ENCODE data around the gene LYSMD4. TPM values are rescaled to one million over a fixed set of nuclear protein-coding genes. Genes with fewer than 3 reads are reported as not detected.

LYSMD4 gene
- total and polyA plus RNA-seq, 10 of the 15 experiments (the other 5 are each of a cell fraction or from before 2014, with no cell fraction given) = 1.8 to 5.8 (median 3.9) TPM

DNA sequence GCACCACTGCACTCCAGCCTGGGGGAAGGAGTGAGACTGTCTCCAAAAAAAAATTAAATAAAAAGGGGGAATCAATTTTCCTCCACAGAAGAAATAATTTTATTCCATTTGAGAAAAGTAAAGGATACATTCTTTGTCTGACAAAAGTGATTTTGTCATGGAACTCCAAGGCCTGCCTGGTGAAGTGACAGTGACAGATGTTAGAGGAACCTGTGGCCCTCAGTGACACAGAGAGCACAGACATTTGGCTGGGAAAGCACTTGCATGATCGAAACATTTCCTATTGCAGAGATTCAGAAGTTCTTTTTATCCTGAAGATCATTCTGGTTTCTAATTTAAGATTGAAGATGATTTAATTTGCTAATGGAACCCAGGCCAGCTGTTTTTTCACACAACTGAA lies 5.9 kb downstream of the LYSMD4 start:
- SMC1A ChIA-PET (ENCODE audit: uncharacterized antibody, unreplicated experiment) = interaction anchor here (0.6 kb wide), 1 partner anchor 411 kb away, joined by 3 read pairs; no protein-coding TSS in a partner anchor
- TF ChIP-seq SP1 (IDR thresholded peaks at IDR 0.05; ENCODE audit: low read depth, low read length) (no peak), KDM1A (IDR thresholded peaks at IDR 0.05; ENCODE audit: borderline replicate concordance) (no peak), ZSCAN29 (IDR thresholded peaks at IDR 0.05) (no peak)
- Histone ChIP-seq H2AFZ (ENCODE audit: control insufficient read depth, low read depth, low read length) (no peak overlapping the region), H3K27me3 (replicated peaks in 1 of 2; ENCODE audit: control insufficient read depth in 2 of 2, insufficient read depth in 2 of 2, low read length in 1 of 2) (no peaks in the 10 kb centered on the region), H3K36me3 (ENCODE audit: control insufficient read depth in 2 of 2, insufficient read depth in 2 of 2, low read length in 1 of 2) (no peaks in the 10 kb centered on the region), H3K79me2 (ENCODE audit: control insufficient read depth, insufficient read depth, low read length) (no peaks in the 10 kb centered on the region), H3K4me3 (no peak overlapping the region), H3K27ac (ENCODE audit: control insufficient read depth, insufficient read depth) (no peak overlapping the region), H4K20me1 (ENCODE audit: control insufficient read depth, insufficient read depth) (no peaks in the 10 kb centered on the region), H3K4me2 (ENCODE audit: control insufficient read depth, insufficient read depth) (no peak overlapping the region), H3K9me3 (replicated peaks; ENCODE audit: control insufficient read depth, insufficient read depth, low read length) (no peaks in the 10 kb centered on the region; the same call in 2 of the 3 replicates), H3K4me1 (ENCODE audit: control insufficient read depth, insufficient read depth, low read length) (no peaks in the 10 kb centered on the region), H3K9ac (ENCODE audit: control insufficient read depth, insufficient read depth, low read length) (no peak overlapping the region)
- in situ Hi-C loops (cut with MboI) (loop anchor here (25.0 kb wide), 1 partner anchor 615 kb away; the partner anchor contains the start of gene SYNM), intact Hi-C loops (cut with micrococcal nuclease; ENCODE audit: unreplicated experiment) (no loop called here)
- WGBS (ENCODE audit: insufficient coverage, insufficient replicate concordance, low lambda C conversion rate, missing lambda C conversion rate) = 24% methylated on average over 1 of the region's 1 CpG
- FAIRE-seq (no peak), DNase-seq (ENCODE audit: low read depth, low spot score) (no peak), ATAC-seq (no peak)
- POLR2A ChIA-PET = no interaction called here
- CTCF ChIA-PET = interaction anchor here (1.2 kb wide), 1 partner anchor 23 kb away, joined by 6 read pairs; no protein-coding TSS in a partner anchor
- RAD21 ChIA-PET (ENCODE audit: unreplicated experiment) = no interaction called here
- no TSS peak for BruUV-seq (replicated peaks)

DNA sequence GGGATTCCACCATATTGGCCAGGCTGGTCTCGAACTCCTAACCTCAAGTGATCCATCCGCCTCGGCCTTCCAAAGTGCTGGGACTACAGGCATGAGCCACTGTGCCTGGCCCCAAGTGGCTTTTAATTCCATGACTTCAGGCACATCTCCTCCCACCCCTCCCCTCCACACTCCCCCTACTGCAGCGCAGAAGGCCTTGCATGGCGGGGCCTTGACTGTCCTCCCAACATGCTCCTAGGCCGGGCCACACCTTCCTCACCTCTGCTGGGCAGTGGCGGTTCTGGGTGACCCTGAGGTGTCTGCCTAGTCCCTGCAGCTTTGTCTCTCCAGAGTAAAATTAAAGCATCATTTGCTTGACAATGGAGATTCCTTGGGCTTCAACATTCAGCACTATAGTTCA lies 6.9 kb downstream of the LYSMD4 start:
- no peaks in the 10 kb centered on the region for H4K20me1 ChIP-seq (ENCODE audit: control insufficient read depth, insufficient read depth)
- no peak for DNase-seq (ENCODE audit: low read depth, low spot score)
- TF ChIP-seq ETV6 (conservative IDR thresholded peaks at IDR 0.05 in 1 of 2, IDR thresholded peaks at IDR 0.05 in 1 of 2; ENCODE audit: borderline replicate concordance in 1 of 2, low read depth in 1 of 2) = no peak
- TF ChIP-seq RCOR1 (conservative IDR thresholded peaks at IDR 0.05; ENCODE audit: low read depth, low read length) = no peak
- no peak for TF ChIP-seq SIX5 (IDR thresholded peaks at IDR 0.05; ENCODE audit: low read depth, low read length, severe bottlenecking)
- TF ChIP-seq HDAC6 (IDR thresholded peaks at IDR 0.05; ENCODE audit: unreplicated experiment) = no peak
- TF ChIP-seq, protein P1, sequence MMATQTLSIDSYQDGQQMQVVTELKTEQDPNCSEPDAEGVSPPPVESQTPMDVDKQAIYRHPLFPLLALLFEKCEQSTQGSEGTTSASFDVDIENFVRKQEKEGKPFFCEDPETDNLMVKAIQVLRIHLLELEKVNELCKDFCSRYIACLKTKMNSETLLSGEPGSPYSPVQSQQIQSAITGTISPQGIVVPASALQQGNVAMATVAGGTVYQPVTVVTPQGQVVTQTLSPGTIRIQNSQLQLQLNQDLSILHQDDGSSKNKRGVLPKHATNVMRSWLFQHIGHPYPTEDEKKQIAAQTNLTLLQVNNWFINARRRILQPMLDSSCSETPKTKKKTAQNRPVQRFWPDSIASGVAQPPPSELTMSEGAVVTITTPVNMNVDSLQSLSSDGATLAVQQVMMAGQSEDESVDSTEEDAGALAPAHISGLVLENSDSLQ (IDR thresholded peaks at IDR 0.05) = no peak
- no peak for TF ChIP-seq CHD4 (IDR thresholded peaks at IDR 0.05)
- TF ChIP-seq CBX3 (IDR thresholded peaks at IDR 0.05; ENCODE audit: borderline replicate concordance, low read depth) = no peak
- no peak for TF ChIP-seq SIN3A (IDR thresholded peaks at IDR 0.05; ENCODE audit: low read depth, low read length)
- no peak for TF ChIP-seq ZNF622 (IDR thresholded peaks at IDR 0.05)
- TF ChIP-seq BCL11A (IDR thresholded peaks at IDR 0.05; ENCODE audit: low read depth, low read length) = no peak
- POLR2A ChIA-PET = interaction anchor here (0.7 kb wide), 1 partner anchor 98 kb away, joined by 5 read pairs; no protein-coding TSS in a partner anchor
- no peaks in the 10 kb centered on the region for H3K4me1 ChIP-seq (ENCODE audit: control insufficient read depth, insufficient read depth, low read length)
- H2AFZ ChIP-seq (ENCODE audit: control insufficient read depth, low read depth, low read length) = no peak overlapping the region
- in situ Hi-C loops (cut with MboI) = loop anchor here (25.0 kb wide), 1 partner anchor 614 kb away; the partner anchor contains the start of gene SYNM
- H3K9me3 ChIP-seq (replicated peaks; ENCODE audit: control insufficient read depth, insufficient read depth, low read length) = no peaks in the 10 kb centered on the region; the same call in 2 of the 3 replicates
- BruUV-seq (replicated peaks) = no TSS peak
- CTCF ChIA-PET = interaction anchor here (1.2 kb wide), 1 partner anchor 22 kb away, joined by 4 read pairs; no protein-coding TSS in a partner anchor
- no peaks in the 10 kb centered on the region for H3K36me3 ChIP-seq (ENCODE audit: control insufficient read depth in 2 of 2, insufficient read depth in 2 of 2, low read length in 1 of 2)
- intact Hi-C loops (cut with micrococcal nuclease; ENCODE audit: unreplicated experiment) = no loop called here
- RAD21 ChIA-PET (ENCODE audit: unreplicated experiment) = no interaction called here
- SMC1A ChIA-PET (ENCODE audit: uncharacterized antibody, unreplicated experiment) = no interaction called here
- no peak overlapping the region for H3K27ac ChIP-seq (ENCODE audit: control insufficient read depth, insufficient read depth)
- H3K4me3 ChIP-seq = no peak overlapping the region
- no peaks in the 10 kb centered on the region for H3K79me2 ChIP-seq (ENCODE audit: control insufficient read depth, insufficient read depth, low read length)
- H3K9ac ChIP-seq (ENCODE audit: control insufficient read depth, insufficient read depth, low read length) = no peak overlapping the region
- H3K4me2 ChIP-seq (ENCODE audit: control insufficient read depth, insufficient read depth) = no peak overlapping the region
- 90% methylated on average over 6 of the region's 7 CpGs for whole genome bisulfite sequencing (ENCODE audit: insufficient coverage, insufficient replicate concordance, low lambda C conversion rate, missing lambda C conversion rate)
- no peak for FAIRE-seq
- H3K27me3 ChIP-seq (replicated peaks in 1 of 2; ENCODE audit: control insufficient read depth in 2 of 2, insufficient read depth in 2 of 2, low read length in 1 of 2) = no peaks in the 10 kb centered on the region
- ATAC-seq = no peak
